PFSK-1 (cell line): Measurements from ENCODE around the gene COIL.

Experiments
- POLR2AphosphoS5 ChIP-seq: IDR thresholded peaks from 2 replicates; pipeline ENCODE4 v1.6.1; 2012; ENCODE audit warnings: low read depth, mild to moderate bottlenecking, control low read depth, low read length, moderate library complexity
- SIN3A ChIP-seq: IDR thresholded peaks from 2 replicates; pipeline ENCODE4 v1.6.1; 2012; ENCODE audit warnings: mild to moderate bottlenecking, low read length, moderate library complexity, borderline replicate concordance; ENCODE audit not compliant: insufficient read depth
- TAF1 ChIP-seq: IDR thresholded peaks from 2 replicates; pipeline ENCODE4 v1.6.1; 2012; ENCODE audit warnings: low read length, control low read depth, borderline replicate concordance; ENCODE audit not compliant: insufficient read depth
- TF ChIP-seq, protein P1 (sequence below), 2 experiments: IDR thresholded peaks; 2 replicates each; pipeline versions ENCODE4 v1.6.1 to v1.8.0; 2011 to 2012; ENCODE audit warnings: low read depth in 2 of 2, low read length in 2 of 2, control low read depth in 1 of 2, inconsistent platforms in 1 of 2, mild to moderate bottlenecking in 1 of 2, moderate library complexity in 1 of 2; ENCODE audit not compliant: insufficient read depth in 1 of 2

DNA sequence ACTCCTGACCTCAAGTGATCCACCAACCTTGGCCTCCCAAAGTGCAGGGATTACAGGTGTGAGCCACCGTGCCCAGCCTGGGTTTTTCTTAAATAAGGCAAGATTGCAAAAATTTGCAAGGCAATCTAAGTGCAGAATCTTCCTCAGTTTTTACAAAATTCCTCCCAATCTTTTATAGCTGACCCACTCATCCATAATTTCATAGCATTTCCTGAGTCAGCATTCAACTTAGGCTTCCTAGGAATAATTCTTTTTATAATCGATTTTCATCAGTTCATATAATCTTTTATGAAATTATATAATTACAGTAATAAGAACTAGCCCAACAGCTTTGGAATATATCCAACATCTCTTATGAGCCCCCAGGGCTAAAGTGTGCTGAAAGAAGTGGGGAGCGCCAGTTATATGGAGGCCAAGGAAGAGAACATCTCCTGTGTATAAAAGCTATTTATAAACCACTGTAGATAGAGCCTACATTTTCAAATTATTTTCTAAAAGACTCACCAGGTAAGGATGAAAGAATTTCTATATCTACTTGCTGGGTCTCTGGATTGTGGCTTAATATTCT, 14.8 kb downstream of the COIL start:
- TF ChIP-seq, protein P1, sequence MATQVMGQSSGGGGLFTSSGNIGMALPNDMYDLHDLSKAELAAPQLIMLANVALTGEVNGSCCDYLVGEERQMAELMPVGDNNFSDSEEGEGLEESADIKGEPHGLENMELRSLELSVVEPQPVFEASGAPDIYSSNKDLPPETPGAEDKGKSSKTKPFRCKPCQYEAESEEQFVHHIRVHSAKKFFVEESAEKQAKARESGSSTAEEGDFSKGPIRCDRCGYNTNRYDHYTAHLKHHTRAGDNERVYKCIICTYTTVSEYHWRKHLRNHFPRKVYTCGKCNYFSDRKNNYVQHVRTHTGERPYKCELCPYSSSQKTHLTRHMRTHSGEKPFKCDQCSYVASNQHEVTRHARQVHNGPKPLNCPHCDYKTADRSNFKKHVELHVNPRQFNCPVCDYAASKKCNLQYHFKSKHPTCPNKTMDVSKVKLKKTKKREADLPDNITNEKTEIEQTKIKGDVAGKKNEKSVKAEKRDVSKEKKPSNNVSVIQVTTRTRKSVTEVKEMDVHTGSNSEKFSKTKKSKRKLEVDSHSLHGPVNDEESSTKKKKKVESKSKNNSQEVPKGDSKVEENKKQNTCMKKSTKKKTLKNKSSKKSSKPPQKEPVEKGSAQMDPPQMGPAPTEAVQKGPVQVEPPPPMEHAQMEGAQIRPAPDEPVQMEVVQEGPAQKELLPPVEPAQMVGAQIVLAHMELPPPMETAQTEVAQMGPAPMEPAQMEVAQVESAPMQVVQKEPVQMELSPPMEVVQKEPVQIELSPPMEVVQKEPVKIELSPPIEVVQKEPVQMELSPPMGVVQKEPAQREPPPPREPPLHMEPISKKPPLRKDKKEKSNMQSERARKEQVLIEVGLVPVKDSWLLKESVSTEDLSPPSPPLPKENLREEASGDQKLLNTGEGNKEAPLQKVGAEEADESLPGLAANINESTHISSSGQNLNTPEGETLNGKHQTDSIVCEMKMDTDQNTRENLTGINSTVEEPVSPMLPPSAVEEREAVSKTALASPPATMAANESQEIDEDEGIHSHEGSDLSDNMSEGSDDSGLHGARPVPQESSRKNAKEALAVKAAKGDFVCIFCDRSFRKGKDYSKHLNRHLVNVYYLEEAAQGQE (IDR thresholded peaks at IDR 0.05; ENCODE audit: insufficient read depth in 1 of 2, low read depth in 2 of 2, low read length in 2 of 2): no peak
- TF ChIP-seq SIN3A (no peak), POLR2AphosphoS5 (no peak), TAF1 (no peak)
